DMS153 treated with DMSO at 0.1 percent for 48 hours (cell line): ENCODE measurements around the gene PTPRN2.
"Not testable (repeated sequence)": the region's sequence is repeated elsewhere in the genome, so short reads cannot be mapped to it uniquely, and the experiment has no call there.

Experiments
- DNase-seq: peaks from one replicate; lab custom pipeline; 2025; ENCODE audit not compliant: unreplicated experiment; lab: John Stamatoyannopoulos, UW

The PTPRN2 gene

DNA sequence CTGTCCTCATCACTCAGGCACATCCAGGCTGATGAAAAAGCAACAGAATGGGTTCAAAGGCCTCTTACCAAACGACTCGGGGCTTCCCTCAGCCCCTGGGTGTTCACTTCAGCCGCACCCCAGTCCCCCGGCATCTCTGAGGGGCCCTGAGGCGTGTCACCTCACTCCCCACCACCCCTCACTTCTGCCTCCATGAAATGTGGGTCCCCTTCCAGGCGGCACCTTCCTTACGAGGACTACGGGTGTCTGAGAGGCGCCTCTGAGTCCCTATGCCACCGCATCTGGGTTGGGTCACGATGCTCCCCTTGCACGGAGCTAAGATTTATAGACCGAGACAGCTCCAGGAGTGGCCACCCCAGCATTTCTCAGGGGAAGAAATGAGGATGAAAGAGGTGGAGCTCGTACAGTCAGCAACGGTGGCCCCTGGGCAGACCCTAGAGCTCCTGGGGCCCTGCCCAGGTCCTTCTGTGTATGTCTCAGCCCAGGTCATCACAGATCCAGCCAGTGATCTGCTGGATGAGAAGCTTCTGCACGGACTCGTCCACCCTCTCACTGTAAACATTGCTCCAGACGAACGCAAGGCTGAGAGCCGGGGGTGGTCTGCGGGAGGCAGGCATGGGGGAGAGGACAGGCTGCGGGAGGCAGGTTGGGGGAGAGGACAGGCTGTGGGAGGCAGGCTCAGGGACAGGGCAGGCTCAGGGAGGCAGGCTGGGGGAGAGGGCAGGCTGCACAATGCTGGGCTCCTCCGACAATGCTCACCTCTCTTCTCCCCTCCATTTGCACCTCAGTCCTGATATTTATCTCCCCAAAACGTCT is 842.6 kb downstream of the PTPRN2 start:
- no peak for DNase-seq

DNA sequence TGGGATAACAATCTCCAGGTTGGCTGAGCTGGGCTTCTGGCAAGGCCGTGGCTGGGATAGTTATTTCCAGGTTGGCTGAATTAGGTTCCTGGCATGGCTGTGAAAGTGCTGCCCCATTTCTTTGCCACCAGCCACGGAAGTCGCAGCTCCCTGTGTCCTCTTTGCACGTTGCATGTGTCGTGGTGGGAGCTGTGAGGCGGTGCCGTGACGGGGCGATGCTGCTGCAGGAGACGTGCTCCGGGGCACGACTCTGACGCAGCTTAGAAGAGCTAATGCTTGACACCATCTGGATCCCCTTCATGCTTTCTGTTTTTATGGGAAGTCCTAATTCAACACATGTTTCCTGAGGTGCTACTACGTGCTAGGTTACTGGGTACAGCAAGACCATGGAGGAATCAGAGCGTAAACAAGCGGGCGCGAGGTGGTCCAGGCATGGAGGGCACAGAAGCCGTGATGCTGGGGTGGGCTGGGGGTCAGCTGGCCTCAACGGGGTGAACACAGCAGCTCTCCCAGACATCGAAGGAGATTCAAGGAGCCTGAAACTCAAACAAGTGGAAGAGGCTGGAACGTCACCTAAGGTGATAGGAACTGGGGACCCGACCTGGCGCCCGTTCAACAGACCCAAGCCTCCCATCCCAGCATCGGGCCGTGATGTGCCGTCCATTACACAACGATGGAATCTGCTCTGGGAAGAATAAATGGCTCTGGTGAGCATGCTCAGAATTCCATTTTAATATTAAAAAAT is 843.7 kb downstream of the PTPRN2 start:
- DNase-seq, result no peak

DNA sequence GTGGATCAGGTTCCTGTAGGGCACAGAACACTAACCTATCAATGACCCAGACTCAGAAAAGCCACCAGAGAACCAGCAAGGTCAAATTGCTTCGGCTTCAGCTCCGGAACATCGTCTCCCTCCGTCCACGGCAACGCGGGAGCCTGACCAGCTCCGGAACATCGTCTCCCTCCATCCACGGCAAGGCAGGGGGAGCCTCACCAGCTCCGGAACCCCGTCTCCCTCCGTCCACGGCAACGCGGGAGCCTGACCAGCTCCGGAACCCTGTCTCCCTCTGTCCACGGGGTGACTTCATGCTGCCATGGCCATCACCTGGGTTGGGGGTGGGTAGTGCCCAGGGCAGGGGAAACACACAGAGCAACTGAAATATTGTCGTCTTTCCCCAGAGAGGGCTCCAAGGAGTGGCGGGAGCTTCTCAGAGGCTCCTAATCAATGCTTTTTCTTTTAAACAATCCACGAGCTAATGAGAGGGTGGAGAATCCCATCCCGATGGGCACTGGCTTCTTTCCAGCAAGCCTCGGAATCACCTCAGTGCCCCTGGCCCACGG is 847.3 kb downstream of the PTPRN2 start:
- no peak for DNase-seq

- DNase-seq, result no peak
Observed at GRCh38 chr7:157739650-157740049, 848.0 kb downstream of the PTPRN2 start.

DNA sequence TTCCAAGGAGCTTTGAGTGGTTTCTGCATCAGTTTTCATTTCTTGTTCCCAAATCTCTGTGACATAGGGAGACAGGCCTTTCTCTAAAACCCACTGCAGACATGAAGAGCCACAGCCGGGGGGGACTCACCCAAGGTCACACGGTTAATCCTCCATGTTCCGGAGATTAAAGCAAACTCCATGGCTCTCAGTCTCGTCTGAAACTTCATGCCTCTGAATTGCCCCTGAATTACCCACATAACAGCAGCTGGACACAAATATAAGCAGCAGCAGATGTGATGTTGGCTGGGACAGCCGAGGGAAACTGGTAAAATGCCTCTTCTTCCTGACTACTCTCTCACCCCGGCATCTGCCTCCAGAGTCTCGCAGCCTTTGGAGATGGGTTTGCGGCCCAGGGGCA is 848.6 kb downstream of the PTPRN2 start:
- no peak for DNase-seq

- no peak for DNase-seq
Observed at GRCh38 chr7:157738066-157738460, 849.6 kb downstream of the PTPRN2 start.

DNA sequence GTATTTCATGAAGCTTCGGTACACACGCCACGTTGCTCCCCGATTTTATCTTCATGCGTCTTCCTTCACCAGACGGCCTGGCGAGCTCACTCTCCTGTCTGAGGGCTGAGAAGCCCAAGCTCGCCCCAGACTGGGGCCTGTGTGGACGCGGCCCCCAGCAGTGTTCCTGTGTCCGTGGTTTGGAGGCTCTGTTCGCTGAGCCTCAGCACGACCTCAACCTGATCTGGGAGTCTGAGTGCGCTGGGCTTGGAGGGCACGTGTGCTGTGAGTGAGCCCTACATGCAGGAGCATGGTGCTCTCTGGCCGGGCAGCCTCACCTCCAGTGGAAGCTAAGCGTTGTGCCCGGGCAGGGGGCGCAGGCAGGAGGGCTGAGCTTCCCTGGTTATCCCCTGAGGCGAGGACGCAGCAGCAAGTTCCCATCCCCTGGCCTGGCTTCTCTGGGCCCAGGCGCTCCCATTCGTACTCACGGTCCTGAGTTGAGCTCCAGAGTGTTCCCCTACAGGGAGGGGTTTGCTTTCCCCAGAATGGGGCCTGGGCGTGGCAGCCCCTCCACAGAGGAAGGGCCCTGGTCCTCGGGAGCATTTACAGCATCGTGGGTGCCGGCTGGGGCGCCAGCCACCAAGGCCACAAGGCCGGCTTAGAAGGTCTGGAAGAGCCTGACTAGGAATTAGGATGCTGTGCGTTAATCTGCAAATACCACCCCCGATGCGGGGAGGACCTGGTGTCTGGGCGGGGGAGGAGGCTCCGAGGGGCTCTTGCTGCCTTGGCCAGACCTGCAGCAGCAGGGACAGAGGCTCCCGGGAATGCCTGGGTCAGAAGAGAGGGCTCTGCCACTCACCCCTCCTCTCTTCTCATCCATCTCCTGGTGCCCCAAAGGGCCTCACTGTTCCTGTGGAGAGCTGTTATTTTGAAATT is 850.2 kb downstream of the PTPRN2 start:
- DNase-seq, result no peak

GRCh38 chr7:157736341-157736740 is 851.3 kb downstream of the PTPRN2 start:
- no peak for DNase-seq

- no peak for DNase-seq
Observed at GRCh38 chr7:157735826-157736225, 851.8 kb downstream of the PTPRN2 start.

GRCh38 chr7:157734676-157735640 is 852.7 kb downstream of the PTPRN2 start:
- DNase-seq, result no peak

- DNase-seq, result not testable (repeated sequence)
Observed at GRCh38 chr7:157733760-157734395, 853.7 kb downstream of the PTPRN2 start.

- DNase-seq, result no peak
Observed at GRCh38 chr7:157731126-157731525, 856.5 kb downstream of the PTPRN2 start.

- DNase-seq, result no peak
Observed at GRCh38 chr7:157730614-157731013, 857.0 kb downstream of the PTPRN2 start.

DNA sequence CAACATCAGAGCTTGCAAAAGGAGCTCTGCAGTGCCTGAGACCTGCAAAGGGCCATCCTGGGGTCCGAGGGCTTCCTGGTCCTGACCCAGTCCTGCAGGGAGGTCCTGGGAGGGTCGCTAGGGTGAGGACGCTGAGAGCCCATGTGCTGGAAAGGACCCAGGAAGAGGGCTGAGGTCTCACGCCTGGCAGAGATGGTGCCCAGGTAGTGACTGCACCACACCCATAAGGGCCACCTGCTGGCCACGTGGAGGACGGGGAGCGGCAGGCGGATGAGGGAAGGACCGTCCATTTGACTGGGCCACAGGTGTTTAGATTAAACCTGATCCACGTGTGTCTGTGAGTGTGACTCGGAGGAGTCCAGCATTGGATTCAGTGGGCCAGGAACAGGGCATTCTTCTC is 858.1 kb downstream of the PTPRN2 start:
- DNase-seq, result no peak

- no peak for DNase-seq
Observed at GRCh38 chr7:157727964-157728615, 859.5 kb downstream of the PTPRN2 start.

GRCh38 chr7:157726764-157727163 is 860.9 kb downstream of the PTPRN2 start:
- DNase-seq, result no peak

DNA sequence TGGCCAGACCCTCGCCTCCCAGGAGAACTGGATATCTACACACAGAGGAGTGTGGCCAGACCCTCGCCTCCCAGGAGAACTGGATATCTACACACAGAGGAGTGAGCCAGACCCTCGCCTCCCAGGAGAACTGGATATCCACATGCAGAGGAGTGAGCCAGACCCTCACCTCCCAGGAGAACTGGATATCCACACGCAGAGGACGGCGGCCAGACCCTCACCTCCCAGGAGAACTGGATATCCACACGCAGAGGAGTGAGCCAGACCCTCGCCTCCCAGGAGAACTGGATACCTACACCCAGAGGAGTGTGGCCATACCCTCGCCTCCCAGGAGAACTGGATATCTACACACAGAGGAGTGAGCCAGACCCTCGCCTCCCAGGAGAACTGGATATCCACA is 862.3 kb downstream of the PTPRN2 start:
- not testable (repeated sequence) for DNase-seq

DNA sequence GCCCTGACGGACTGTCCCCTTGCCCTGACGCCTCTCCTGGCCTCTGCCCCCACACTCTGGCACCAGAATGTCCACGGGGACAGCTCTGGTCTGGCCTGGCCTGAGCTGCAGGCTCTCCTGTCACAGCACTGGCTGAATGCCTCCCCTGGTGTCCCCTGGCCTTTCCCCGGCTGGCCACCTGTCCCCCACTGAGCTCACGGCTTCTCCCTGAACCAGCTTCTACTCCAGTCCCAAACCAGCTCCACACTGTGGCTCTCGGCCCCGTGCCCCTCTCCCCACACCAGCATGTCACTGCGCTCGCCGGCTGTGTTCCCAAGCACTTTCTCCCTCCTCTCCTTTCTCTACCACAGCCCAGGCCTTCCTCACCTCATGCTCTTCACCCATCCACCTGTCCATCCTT is 864.4 kb downstream of the PTPRN2 start:
- DNase-seq, result no peak
